MM.1S (cell line): ENCODE measurements around the gene AMY2A.
"Not testable (repeated sequence)": the region's sequence is repeated elsewhere in the genome, so short reads cannot be mapped to it uniquely, and the experiment has no call there.

Experiments used
- CTCF ChIP-seq: fragments of 300-600 bp; sonication (generic); IDR thresholded peaks from 2 replicates; pipeline ENCODE4 v1.5.1; 2016; ENCODE audit warnings: antibody characterized with exemption, low read length, mixed read lengths
- EZH2 ChIP-seq: fragments of 300-600 bp; sonication (generic); optimal IDR thresholded peaks from 2 replicates; pipeline ENCODE3; 2017; ENCODE audit warnings: low read depth, mild to moderate bottlenecking, antibody characterized with exemption, low read length, mixed read lengths
- EZH2phosphoT487 ChIP-seq: fragments of 300-600 bp; sonication (generic); IDR thresholded peaks from 2 replicates; pipeline ENCODE4 v1.6.1; 2018; ENCODE audit warnings: antibody characterized with exemption, low read length

GRCh38 chr1:103641194-103641593 is 24.0 kb downstream of the AMY2A start:
- TF ChIP-seq EZH2phosphoT487, CTCF, EZH2: not testable (repeated sequence)
